HG03575 (cell line): ENCODE results near the gene PSMD5.

Source experiments
- ATAC-seq: cut with Tn5 transposase; IDR thresholded peaks from one replicate; pipeline ENCODE4 v1.9.1; 2021; ENCODE audit not compliant: unreplicated experiment, insufficient number of reproducible peaks, low FRiP score; ENCODE audit errors: extremely low read depth

The PSMD5 gene

DNA sequence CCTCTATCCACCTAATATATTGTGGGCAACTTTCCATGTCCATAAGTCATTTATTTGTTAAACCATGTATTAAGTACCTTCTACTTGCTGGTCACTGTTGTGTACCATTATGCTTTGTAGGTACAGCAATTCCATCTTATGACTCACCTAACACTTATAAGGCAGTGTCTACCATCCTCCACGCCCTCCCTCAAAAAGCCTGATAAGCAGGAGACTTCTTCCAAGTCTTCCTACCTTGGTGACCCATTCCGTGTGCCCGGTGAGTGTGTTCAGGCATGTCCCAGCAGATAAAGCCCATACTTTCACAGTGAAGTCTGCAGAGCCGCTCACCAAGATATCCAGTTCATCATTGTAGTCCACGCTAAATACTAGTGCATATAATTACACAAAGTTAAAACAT, 66.9 kb downstream of the PSMD5 start:
- no peak for ATAC-seq

DNA sequence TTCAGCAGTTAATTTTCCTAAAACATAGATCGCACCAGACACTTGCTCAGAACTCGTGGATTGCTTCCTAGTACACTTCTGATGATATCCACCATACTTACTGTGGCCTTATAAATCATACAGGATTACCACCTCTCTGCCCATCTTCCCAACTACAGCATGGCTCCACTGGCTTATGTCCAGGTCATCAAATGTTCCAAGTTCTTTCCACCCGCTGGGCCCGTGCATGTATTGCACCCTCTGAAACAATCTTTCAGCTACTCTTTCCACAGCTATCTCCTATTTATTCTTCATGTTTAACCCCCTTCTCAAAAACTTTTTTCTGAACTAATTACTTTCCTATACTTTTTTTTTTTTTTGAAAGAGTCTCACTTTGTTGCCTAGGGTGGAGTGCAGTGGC, 68.0 kb downstream of the PSMD5 start:
- ATAC-seq = no peak

DNA sequence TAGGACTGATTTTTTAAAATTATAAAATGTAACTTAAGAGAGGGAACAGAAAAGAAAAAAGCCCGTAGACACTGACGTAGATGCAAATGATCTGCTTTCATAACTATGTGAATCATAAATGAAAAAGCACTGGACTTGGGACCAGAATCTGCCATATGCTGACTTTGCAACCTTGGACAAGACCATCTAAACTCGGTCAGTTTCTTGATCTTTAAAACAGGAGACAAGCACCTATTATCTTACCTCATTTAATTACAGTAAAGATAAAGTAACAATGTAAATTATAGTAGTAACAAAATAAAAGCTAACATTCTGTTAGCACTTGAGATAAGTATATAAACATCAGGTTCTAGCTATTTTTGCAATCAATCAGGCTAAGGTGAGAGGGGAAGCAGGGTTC, 69.5 kb downstream of the PSMD5 start:
- no peak for ATAC-seq

DNA sequence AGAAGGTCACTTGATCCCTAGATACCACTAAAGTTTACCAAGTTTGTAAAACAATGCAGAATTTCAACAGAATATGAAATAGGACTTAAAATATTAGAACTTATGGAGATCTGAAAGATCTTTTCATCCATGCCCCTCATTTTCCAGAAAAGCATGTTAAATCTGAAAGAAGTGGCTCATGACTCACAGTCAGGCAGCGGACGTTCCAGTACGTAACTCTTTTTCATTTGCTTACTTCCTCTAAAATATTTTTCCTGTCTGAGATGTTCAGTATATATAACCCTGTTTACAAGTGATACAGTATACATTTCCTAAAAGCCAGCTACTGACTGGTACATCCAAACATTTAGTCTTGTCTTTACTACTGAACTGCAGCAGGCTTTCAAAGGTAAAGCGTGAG, 71.8 kb downstream of the PSMD5 start:
- ATAC-seq = no peak

DNA sequence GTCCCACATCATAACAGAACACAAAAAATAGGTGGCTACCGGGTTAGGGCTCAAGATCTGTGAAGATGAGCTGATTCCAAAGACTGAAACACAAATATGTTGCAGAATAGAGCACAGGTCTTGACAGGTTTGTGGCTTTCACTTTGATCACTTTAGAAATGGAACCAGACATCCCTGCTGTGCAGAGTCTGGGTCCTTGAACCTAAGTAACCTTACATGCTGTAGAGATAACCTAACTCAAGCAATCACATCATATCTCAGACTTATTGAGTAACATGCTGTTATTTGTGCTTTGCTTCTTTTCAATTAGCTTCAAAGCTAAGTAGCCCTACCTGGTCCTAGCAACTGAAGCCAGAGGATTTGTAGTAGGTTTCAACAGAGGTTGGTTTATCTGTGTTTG, 73.8 kb downstream of the PSMD5 start:
- ATAC-seq = no peak

DNA sequence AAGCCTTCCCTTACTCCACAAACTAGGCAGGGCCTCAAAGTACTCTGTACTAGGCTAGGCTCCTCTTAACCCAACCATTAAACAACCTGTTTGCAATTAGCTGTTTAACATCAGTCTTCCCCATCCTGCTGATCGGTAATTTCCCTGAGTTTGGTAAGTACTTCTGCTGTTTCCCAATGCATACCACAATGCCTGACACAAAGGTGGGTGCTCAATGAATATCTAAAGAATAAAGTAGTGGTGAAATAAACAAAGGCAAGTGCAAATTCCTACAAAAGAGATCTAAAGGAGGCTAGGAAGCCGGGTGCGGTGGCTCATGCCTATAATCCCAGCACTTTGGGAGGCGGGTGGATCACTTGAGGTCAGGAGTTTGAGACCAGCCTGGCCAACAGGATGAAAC, 74.5 kb downstream of the PSMD5 start:
- no peak for ATAC-seq

DNA sequence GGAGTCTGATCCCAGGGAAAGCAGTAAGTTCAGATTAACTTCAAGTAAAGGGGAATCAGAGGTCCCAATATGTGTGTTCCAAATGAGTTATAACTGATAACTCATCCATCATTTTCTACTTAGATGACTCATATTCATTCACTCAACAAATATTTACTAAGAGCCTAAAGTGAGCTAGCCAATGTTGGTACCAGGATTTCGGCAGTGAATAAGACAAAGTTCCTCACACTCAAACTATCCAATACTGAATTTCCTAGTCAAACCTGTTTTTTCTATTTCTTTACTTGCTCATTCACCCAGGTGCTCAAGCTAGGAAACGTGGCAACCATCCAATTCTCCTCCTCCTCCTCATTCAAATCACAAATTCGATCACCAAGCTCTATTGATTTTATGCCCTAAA, 75.3 kb downstream of the PSMD5 start:
- ATAC-seq = no peak
